ENCODE data around the gene PARD6B. TPM values are rescaled to one million over a fixed set of nuclear protein-coding genes. Genes with fewer than 3 reads are reported as not detected.
A peak's percentile ranks its signal among the peaks of the same experiment; 100 is the strongest.

The PARD6B gene
- total and polyA plus RNA-seq, 2 of the 13 experiments (the other 11 are each of a cell fraction or from before 2014, with no cell fraction given), result 6.9 to 22.2 TPM

GRCh38 chr20:50728981-50729874, 2.2 kb upstream of the PARD6B start (continued):
- TF ChIP-seq ZNF512B (CRISPR knock-in tag; IDR thresholded peaks at IDR 0.05; ENCODE audit: borderline replicate concordance) (peak; percentile 70; the same call in 1 of the 2 replicates), PPARG (CRISPR knock-in tag; conservative IDR thresholded peaks at IDR 0.05) (0 out of 2 replicates have a peak, but pooled peaks have one; percentile 10), MXD3 (CRISPR knock-in tag; IDR thresholded peaks at IDR 0.05) (no peak), FOXA1 (IDR thresholded peaks at IDR 0.05) (no peak), FOXA1 (CRISPR knock-in tag; IDR thresholded peaks at IDR 0.05) (peak; percentile 78), TAF15 (IDR thresholded peaks at IDR 0.05; ENCODE audit: low read depth, low read length, poor library complexity, severe bottlenecking) (no peak), STAT6 (CRISPR knock-in tag; IDR thresholded peaks at IDR 0.05; ENCODE audit: borderline replicate concordance) (no peak), ZNF142 (CRISPR knock-in tag; IDR thresholded peaks at IDR 0.05) (0 out of 2 replicates have a peak, but pooled peaks have one; percentile 39), MATR3 (CRISPR knock-in tag; IDR thresholded peaks at IDR 0.05) (no peak), ZNF672 (CRISPR knock-in tag; IDR thresholded peaks at IDR 0.05) (no peak), ZC3H4 (CRISPR knock-in tag; IDR thresholded peaks at IDR 0.05; ENCODE audit: borderline replicate concordance) (no peak), TBL1XR1 (IDR thresholded peaks at IDR 0.05; ENCODE audit: borderline replicate concordance, low read length, partially characterized antibody) (peak; percentile 4), ZNF430 (CRISPR knock-in tag; IDR thresholded peaks at IDR 0.05) (0 out of 2 replicates have a peak, but pooled peaks have one; percentile 4), HOXA5 (CRISPR knock-in tag; IDR thresholded peaks at IDR 0.05) (peak; percentile 38; the same call in 1 of the 2 replicates)

All from HepG2 (cell line).